Ovary (tissue), 9 donors: ENCODE results near the gene FAM50A. TPM values are rescaled to one million over a fixed set of nuclear protein-coding genes. Genes with fewer than 3 reads are reported as not detected.

ENCODE experiments used
- DNase-seq, 5 donors: peaks; one replicate each; pipeline ENCODE4 v3.0.0-alpha.2; 2019 to 2020
- H3K27ac ChIP-seq, 2 donors: fragments of 200-600 bp; one replicate each; pipeline versions ENCODE4 v1.5.1 to v1.8.0; 2019 to 2022
- H3K27me3 ChIP-seq: fragments of 200-600 bp; one replicate; pipeline ENCODE4 v1.8.0; 2022
- H3K36me3 ChIP-seq: fragments of 200-600 bp; sonication (generic); one replicate; pipeline ENCODE4 v1.5.1; 2019
- H3K4me1 ChIP-seq: one replicate; pipeline ENCODE4 v1.8.1; 2013; ENCODE audit warnings: mild to moderate bottlenecking, moderate library complexity; ENCODE audit not compliant: insufficient read depth
- H3K4me3 ChIP-seq: fragments of 200-600 bp; sonication (generic); one replicate; pipeline ENCODE4 v1.5.1; 2017
- H3K9me3 ChIP-seq, 2 donors: fragments of 200-600 bp in 1 of 2; sonication (generic) in 1 of 2; one replicate each; pipeline versions ENCODE4 v1.5.1 to v1.8.1; 2013 to 2019; ENCODE audit warnings: mild to moderate bottlenecking in 1 of 2, moderate library complexity in 1 of 2
- CTCF ChIP-seq, 3 donors: fragments of 450-650 bp in 2 of 3; fragments of 200-600 bp in 1 of 3; IDR thresholded peaks; one replicate each; pipeline versions ENCODE4 v1.5.1 to v1.8.0; 2016 to 2022; ENCODE audit warnings: antibody characterized with exemption in 3 of 3, mild to moderate bottlenecking in 1 of 3
- EP300 ChIP-seq: sonication (generic); formaldehyde crosslinking; IDR thresholded peaks from one replicate; pipeline ENCODE4 v1.6.1; 2017; ENCODE audit warnings: antibody characterized with exemption
- POLR2A ChIP-seq: fragments of 450-650 bp; IDR thresholded peaks from one replicate; pipeline ENCODE4 v1.6.1; 2017; ENCODE audit warnings: antibody characterized with exemption, mild to moderate bottlenecking, moderate library complexity
- WGBS, 3 donors: extraction: QIAGEN DNeasy Blood & Tissue Kit in 1 of 3; methylation state at CpG; one replicate each; pipeline versions ENCODE4 v1.1.5 to v1.1.7; 2013 to 2017; 5-methylcytosine and 5-hydroxymethylcytosine counted together
- intact Hi-C, 4 donors: fragments of 100-400 bp; cut with DNase I; formaldehyde crosslinking; loops; one replicate each; pipeline versions ENCODE4 v1.11.0 to v1.15.1; 2022 to 2023
- polyA plus RNA-seq, 2 donors: library from polyadenylated mRNA; stranded (reverse); fragments of 200-250 nt in 1 of 2; fragments of 350-450 nt in 1 of 2; fragmentation: Illumina TruSeq in 1 of 2; extraction: RNeasy Lipid Tissue Mini Kit (QIAGEN cat#74804) in 1 of 2; gene quantifications; one replicate each; pipeline ENCODE4 v1.2.3, GENCODE V29; 2013 to 2014
- total RNA-seq, 7 donors: library from RNA; depleted of rRNA in 2 of 7; stranded (reverse); fragments of >200 nt in 2 of 7; fragmentation: NEBNext Ultra II Directional in 3 of 7; extraction: Animal tissue kit (Norgen Biotek cat#: 25700) in 3 of 7; gene quantifications; one replicate each; pipeline versions ENCODE4 v1.1.0 to v1.2.4, GENCODE V29; 2016 to 2023
- donor health status: DM: no; HTN: no; CAD: no; lungs with moderate emphysema.
- donor health status: DM: no; HTN: no; CAD: no.
- donor health status: Bipolar disorder and iron deficiency.
- donor health status: DM: yes; HTN: yes; CAD: no.
- donor health status: DM: no; HTN: no; CAD: no.
- donor health status: DM: yes; HTN: yes; CAD: no.

The FAM50A gene
- total and polyA plus RNA-seq, 9 donors: 21.3 to 48.9 (median 37.6) TPM

- Histone ChIP-seq H3K4me1 (no peaks in the 10 kb centered on the region), H3K9me3 (no peaks in the 10 kb centered on the region), H3K27ac (no peak overlapping the region), H3K36me3 (no peaks in the 10 kb centered on the region), H3K27me3 (no peaks in the 10 kb centered on the region), H3K4me3 (no peak overlapping the region)
- no peak for DNase-seq
- 89 to 92% (median 90%) methylated on average over 14 of the region's 14 CpGs for WGBS, 3 donors
- intact Hi-C loops: no loop called here
- TF ChIP-seq POLR2A (no peak), EP300 (no peak), CTCF (IDR thresholded peaks at IDR 0.05) (no peak)
Measured at GRCh38 chrX:154465601-154466000, 21.7 kb downstream of the FAM50A start.

GRCh38 chrX:154466036-154466435 is 22.1 kb downstream of the FAM50A start:
- no peaks in the 10 kb centered on the region for H3K36me3 ChIP-seq
- no peak for DNase-seq
- TF ChIP-seq CTCF (IDR thresholded peaks at IDR 0.05) (no peak), EP300 (no peak), POLR2A (no peak)
- no peaks in the 10 kb centered on the region for H3K4me1 ChIP-seq
- H3K27ac ChIP-seq: no peak overlapping the region
- H3K4me3 ChIP-seq: no peak overlapping the region
- no peaks in the 10 kb centered on the region for H3K27me3 ChIP-seq
- intact Hi-C loops: no loop called here
- 88 to 94% (median 92%) methylated on average over 30 to 32 of the region's 32 CpGs for WGBS, 3 donors
- no peaks in the 10 kb centered on the region for H3K9me3 ChIP-seq

GRCh38 chrX:154466907-154467306 is 23.0 kb downstream of the FAM50A start:
- Histone ChIP-seq H3K4me3 (no peak overlapping the region), H3K4me1 (no peaks in the 10 kb centered on the region), H3K36me3 (no peaks in the 10 kb centered on the region), H3K9me3 (no peaks in the 10 kb centered on the region), H3K27me3 (no peaks in the 10 kb centered on the region), H3K27ac (no peak overlapping the region)
- intact Hi-C loops: no loop called here
- no peak for DNase-seq
- TF ChIP-seq EP300 (no peak), POLR2A (no peak), CTCF (IDR thresholded peaks at IDR 0.05) (no peak)
- WGBS, 3 donors: 89 to 95% (median 91%) methylated on average over 14 to 15 of the region's 15 CpGs

GRCh38 chrX:154467556-154467955 is 23.6 kb downstream of the FAM50A start:
- intact Hi-C loops: no loop called here
- no peaks in the 10 kb centered on the region for H3K4me1 ChIP-seq
- H3K36me3 ChIP-seq: no peaks in the 10 kb centered on the region

More at GRCh38 chrX:154467556-154467955, 23.6 kb downstream of the FAM50A start:
- H3K4me3 ChIP-seq: no peak overlapping the region
- no peak overlapping the region for H3K27ac ChIP-seq
- no peaks in the 10 kb centered on the region for H3K9me3 ChIP-seq
- H3K27me3 ChIP-seq: no peaks in the 10 kb centered on the region
- DNase-seq: no peak
- TF ChIP-seq CTCF (IDR thresholded peaks at IDR 0.05) (no peak), EP300 (no peak), POLR2A (no peak)
- WGBS, 3 donors: 92 to 93% (median 92%) methylated on average over 13 to 21 of the region's 21 CpGs
